H9 (cell line): ENCODE data around the gene UCHL1. TPM values are rescaled to one million over a fixed set of nuclear protein-coding genes. Genes with fewer than 3 reads are reported as not detected.
A peak's percentile ranks its signal among the peaks of the same experiment; 100 is the strongest.

Experiments used
- DNase-seq: peaks from one replicate; pipeline ENCODE4 v3.0.0-alpha.2; 2017
- H2AFZ ChIP-seq: one replicate; pipeline ENCODE4 v1.6.1; 2013; ENCODE audit warnings: mild to moderate bottlenecking, low read length, control low read depth, moderate library complexity
- H2AK5ac ChIP-seq: 2 replicates; pipeline ENCODE4 v1.6.1; 2013; ENCODE audit warnings: low read length, control low read depth, mixed read lengths; ENCODE audit not compliant: insufficient read length
- H2BK120ac ChIP-seq: one replicate; pipeline ENCODE4 v1.6.1; 2013; ENCODE audit warnings: low read depth, mild to moderate bottlenecking, low read length, control low read depth, inconsistent platforms; ENCODE audit not compliant: poor library complexity, severe bottlenecking
- H2BK12ac ChIP-seq: 2 replicates; pipeline ENCODE4 v1.6.1; 2013; ENCODE audit warnings: low read length, control low read depth, mixed read lengths, low read depth; ENCODE audit not compliant: insufficient read length
- H2BK15ac ChIP-seq: 2 replicates; pipeline ENCODE4 v1.6.1; 2013; ENCODE audit warnings: low read depth, low read length, control low read depth
- H2BK20ac ChIP-seq: one replicate; pipeline ENCODE4 v1.6.1; 2013; ENCODE audit warnings: low read depth, mild to moderate bottlenecking, low read length, control low read depth, inconsistent platforms; ENCODE audit not compliant: poor library complexity, severe bottlenecking
- H2BK5ac ChIP-seq: 2 replicates; pipeline ENCODE4 v1.6.1; 2013; ENCODE audit warnings: low read length, control low read depth, mixed read lengths; ENCODE audit not compliant: insufficient read length
- H3K14ac ChIP-seq: 2 replicates; pipeline ENCODE4 v1.6.1; 2013; ENCODE audit warnings: low read length, control low read depth; ENCODE audit not compliant: insufficient read depth
- H3K18ac ChIP-seq: 2 replicates; pipeline ENCODE4 v1.6.1; 2013; ENCODE audit warnings: low read depth, mild to moderate bottlenecking, mixed read lengths, low read length, control low read depth; ENCODE audit not compliant: insufficient read length
- H3K23ac ChIP-seq: 2 replicates; pipeline ENCODE4 v1.6.1; 2013; ENCODE audit warnings: low read length, control low read depth, mixed read lengths, low read depth; ENCODE audit not compliant: insufficient read length
- H3K23me2 ChIP-seq: 2 replicates; pipeline ENCODE4 v1.6.1; 2013; ENCODE audit warnings: low read depth, mild to moderate bottlenecking, mixed read lengths, low read length, control low read depth; ENCODE audit not compliant: insufficient read length, poor library complexity, severe bottlenecking
- H3K27ac ChIP-seq: 2 replicates; pipeline ENCODE4 v1.5.1; 2013; ENCODE audit warnings: low read length, control low read depth, mixed read lengths, low read depth; ENCODE audit not compliant: insufficient read length
- H3K27me3 ChIP-seq: 2 replicates; pipeline ENCODE4 v1.6.1; 2013; ENCODE audit warnings: low read length, control low read depth, inconsistent platforms; ENCODE audit not compliant: insufficient read depth
- H3K4ac ChIP-seq: 2 replicates; pipeline ENCODE4 v1.6.1; 2013; ENCODE audit warnings: low read depth, mild to moderate bottlenecking, control low read depth, inconsistent platforms, low read length, moderate library complexity
- H3K4me1 ChIP-seq: 2 replicates; pipeline ENCODE4 v1.6.1; 2013; ENCODE audit warnings: low read length, control low read depth, inconsistent platforms; ENCODE audit not compliant: insufficient read depth
- H3K4me2 ChIP-seq: 2 replicates; pipeline ENCODE4 v1.6.1; 2013; ENCODE audit warnings: low read length, control low read depth, mixed read lengths; ENCODE audit not compliant: insufficient read length, insufficient read depth
- H3K56ac ChIP-seq: 2 replicates; pipeline ENCODE4 v1.6.1; 2013; ENCODE audit warnings: low read depth, mild to moderate bottlenecking, mixed read lengths, low read length, control low read depth; ENCODE audit not compliant: insufficient read length
- H3K79me1 ChIP-seq: 2 replicates; pipeline ENCODE4 v1.6.1; 2013; ENCODE audit warnings: low read depth, mild to moderate bottlenecking, moderate library complexity, low read length, control low read depth, inconsistent platforms; ENCODE audit not compliant: insufficient read depth, poor library complexity, severe bottlenecking
- H3K79me2 ChIP-seq: 2 replicates; pipeline ENCODE4 v1.6.1; 2013; ENCODE audit warnings: low read length, control low read depth, inconsistent platforms; ENCODE audit not compliant: insufficient read depth
- H3K9ac ChIP-seq: 2 replicates; pipeline ENCODE4 v1.6.1; 2013; ENCODE audit warnings: low read length, control low read depth, mixed read lengths; ENCODE audit not compliant: insufficient read length; ENCODE audit errors: extremely low read depth
- H3K9me3 ChIP-seq: one replicate; pipeline ENCODE4 v1.6.1; 2013; ENCODE audit warnings: low read depth, low read length, inconsistent platforms; ENCODE audit not compliant: control insufficient read depth
- H3T11ph ChIP-seq: one replicate; pipeline ENCODE4 v1.6.1; 2013; ENCODE audit warnings: mild to moderate bottlenecking, low read length, control low read depth, inconsistent platforms
- H4K20me1 ChIP-seq: one replicate; pipeline ENCODE4 v1.6.1; 2013; ENCODE audit not compliant: control insufficient read depth, insufficient read length, insufficient read depth
- H4K5ac ChIP-seq: 2 replicates; pipeline ENCODE4 v1.6.1; 2013; ENCODE audit warnings: low read depth, mild to moderate bottlenecking, mixed read lengths, low read length, control low read depth; ENCODE audit not compliant: insufficient read length
- H4K8ac ChIP-seq: replicated peaks from 2 replicates; pipeline ENCODE4 v1.6.1; 2013; ENCODE audit warnings: low read length, control low read depth, mixed read lengths, low read depth; ENCODE audit not compliant: insufficient read length
- H4K91ac ChIP-seq: 2 replicates; pipeline ENCODE4 v1.6.1; 2013; ENCODE audit warnings: low read depth, mild to moderate bottlenecking, moderate library complexity, mixed read lengths, low read length, control low read depth; ENCODE audit not compliant: insufficient read length
- H3K27ac Mint-ChIP-seq, 3 experiments: 2 replicates in 2 of 3; 3 replicates in 1 of 3; pipeline ENCODE4 v1.8.0; 2020 to 2021; ENCODE audit warnings: mixed read lengths in 3 of 3, mild to moderate bottlenecking in 1 of 3, moderate library complexity in 1 of 3
- H3K27me3 Mint-ChIP-seq: 2 replicates; pipeline ENCODE4 v1.8.0; 2021; ENCODE audit warnings: low read depth, mild to moderate bottlenecking, moderate library complexity, mixed read lengths
- H3K36me3 Mint-ChIP-seq, 3 experiments: 2 replicates in 2 of 3; 3 replicates in 1 of 3; pipeline ENCODE4 v1.8.0; 2020 to 2021; ENCODE audit warnings: low read depth in 3 of 3, mixed read lengths in 3 of 3; ENCODE audit not compliant: insufficient read depth in 1 of 3
- H3K4me1 Mint-ChIP-seq, 2 experiments: 2 replicates each; pipeline ENCODE4 v1.8.0; 2020; ENCODE audit warnings: mixed read lengths in 2 of 2
- H3K4me3 Mint-ChIP-seq, 2 experiments: 2 replicates in 1 of 2; 3 replicates in 1 of 2; pipeline ENCODE4 v1.8.0; 2020 to 2021; ENCODE audit warnings: mild to moderate bottlenecking in 2 of 2, mixed read lengths in 2 of 2, moderate library complexity in 1 of 2
- H3K9me3 Mint-ChIP-seq, 2 experiments: 2 replicates in 1 of 2; 3 replicates in 1 of 2; pipeline ENCODE4 v1.8.0; 2020; ENCODE audit warnings: mild to moderate bottlenecking in 2 of 2, mixed read lengths in 2 of 2, moderate library complexity in 1 of 2
- CTCF ChIP-seq: fragments of 200-600 bp; sonication (generic); conservative IDR thresholded peaks from 3 replicates; pipeline ENCODE4 v1.8.0; 2021; ENCODE audit warnings: antibody characterized with exemption, mild to moderate bottlenecking
- WGBS: extraction: QIAGEN DNeasy Blood & Tissue Kit; methylation state at CpG from one replicate; pipeline ENCODE4 v1.1.7; 2013; ENCODE audit warnings: missing lambda C conversion rate, low lambda C conversion rate, mixed read lengths; ENCODE audit not compliant: insufficient read length; ENCODE audit errors: extremely low coverage; 5-methylcytosine and 5-hydroxymethylcytosine counted together
- total RNA-seq: library from RNA; stranded (reverse); gene quantifications from 2 replicates; pipeline ENCODE4 v1.2.1, GENCODE V29; 2021

Gene UCHL1
- total RNA-seq, 1 experiment from 2014 or later = 513 TPM

DNA sequence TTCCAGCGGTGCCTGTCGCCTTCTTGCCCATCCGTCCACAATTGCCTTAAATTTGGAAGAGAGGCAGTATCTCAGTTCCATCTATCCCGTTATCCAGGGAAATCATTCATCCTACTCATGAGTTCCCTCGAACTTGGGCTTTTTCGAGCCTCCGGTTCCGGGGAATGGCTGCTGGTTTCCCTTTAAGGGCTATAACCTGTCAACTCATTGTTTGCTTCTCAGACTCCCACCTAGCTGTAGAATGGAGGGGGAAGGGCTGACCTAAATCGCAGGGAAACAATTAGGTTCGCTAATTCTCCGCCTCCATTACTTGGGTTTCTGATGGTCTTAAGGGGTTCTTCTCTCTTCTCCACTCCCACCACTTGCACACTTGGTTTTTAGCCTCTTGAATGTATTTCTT, 1.2 kb downstream of the UCHL1 start:
- Histone ChIP-seq H2BK5ac (no peak overlapping the region), H3K9ac (peak overlapping the region; percentile 36), H2BK20ac (no peak overlapping the region), H3K27me3 (no peaks in the 10 kb centered on the region), H4K5ac (no peak overlapping the region), H3K4ac (no peak overlapping the region), H3K4me2 (peak overlapping the region; percentile 73), H3K27ac (no peak overlapping the region), H3K79me1 (no peaks in the 10 kb centered on the region), H3K23me2 (peaks cover 13% of the 10 kb centered on the region), H3K14ac (no peak overlapping the region), H3K4me1 (no peaks in the 10 kb centered on the region; the same call in 1 of the 2 replicates), H3K18ac (no peak overlapping the region), H2BK12ac (no peak overlapping the region), H3K9me3 (no peaks in the 10 kb centered on the region), H2AFZ (no peak overlapping the region), H4K91ac (no peak overlapping the region), H3K23ac (no peak overlapping the region), H2BK15ac (no peak overlapping the region), H3K56ac (no peak overlapping the region), H4K20me1 (no peaks in the 10 kb centered on the region), H2BK120ac (no peak overlapping the region), H4K8ac (no peak overlapping the region), H2AK5ac (no peak overlapping the region), H3K79me2 (no peaks in the 10 kb centered on the region; the same call in 1 of the 2 replicates), H3T11ph (no peak overlapping the region)
- peak overlapping the region; percentile 89 to 96 for H3K4me3 Mint-ChIP-seq
- H3K36me3 Mint-ChIP-seq = peaks cover 40 to 52% (median 51%) of the 10 kb centered on the region in 3 experiments
- H3K27ac Mint-ChIP-seq = peak overlapping the region; percentile 90 to 94 (median 94)
- no peak for TF ChIP-seq CTCF
- H3K4me1 Mint-ChIP-seq = peaks cover 20 to 30% of the 10 kb centered on the region in 2 experiments
- no peak for DNase-seq
- no peaks in the 10 kb centered on the region for H3K27me3 Mint-ChIP-seq
- WGBS = no CpG with 5 or more reads among the region's 11 CpGs
- H3K9me3 Mint-ChIP-seq = peaks cover 0 to 1% of the 10 kb centered on the region in 2 experiments; a peak in 1 of 5 replicates
